Parathyroid adenoma (tissue), 2 donors: ENCODE results near the gene FAM83E.

Source experiments
- H2AFZ ChIP-seq: fragments of 300-600 bp; sonication (generic); one replicate; pipeline ENCODE4 v1.7.0; 2017; ENCODE audit warnings: antibody characterized with exemption, mild to moderate bottlenecking
- H3K27ac ChIP-seq: fragments of 300-600 bp; sonication (generic); one replicate; pipeline ENCODE4 v1.7.0; 2017
- H3K27me3 ChIP-seq: fragments of 300-600 bp; sonication (generic); one replicate; pipeline ENCODE4 v1.7.0; 2017; ENCODE audit warnings: low read length; ENCODE audit not compliant: control insufficient read depth, insufficient read depth
- H3K36me3 ChIP-seq: fragments of 300-600 bp; sonication (generic); one replicate; pipeline ENCODE4 v1.7.0; 2017; ENCODE audit warnings: low read length; ENCODE audit not compliant: control insufficient read depth, insufficient read depth
- H3K4me1 ChIP-seq: fragments of 300-600 bp; sonication (generic); one replicate; pipeline ENCODE4 v1.7.0; 2017; ENCODE audit warnings: control low read depth
- H3K4me2 ChIP-seq: fragments of 300-600 bp; sonication (generic); one replicate; pipeline ENCODE4 v1.7.0; 2017; ENCODE audit warnings: low read length
- H3K4me3 ChIP-seq: fragments of 300-600 bp; sonication (generic); one replicate; pipeline ENCODE4 v1.7.0; 2017; ENCODE audit warnings: low read depth, low read length
- H3K79me2 ChIP-seq: fragments of 300-600 bp; sonication (generic); one replicate; pipeline ENCODE4 v1.7.0; 2017; ENCODE audit warnings: control low read depth
- H3K9ac ChIP-seq: fragments of 300-600 bp; sonication (generic); one replicate; pipeline ENCODE4 v1.7.0; 2017; ENCODE audit warnings: mild to moderate bottlenecking
- H3K9me3 ChIP-seq: fragments of 300-600 bp; sonication (generic); one replicate; pipeline ENCODE4 v1.7.0; 2017; ENCODE audit warnings: low read length; ENCODE audit not compliant: control insufficient read depth
- TF ChIP-seq, protein P1 (sequence below): fragments of 300-600 bp; sonication (generic); IDR thresholded peaks from one replicate; pipeline ENCODE4 v1.7.0; 2017; ENCODE audit warnings: antibody characterized with exemption, mild to moderate bottlenecking
- donor health status: primary hyperparathyroidism.

The FAM83E gene

DNA sequence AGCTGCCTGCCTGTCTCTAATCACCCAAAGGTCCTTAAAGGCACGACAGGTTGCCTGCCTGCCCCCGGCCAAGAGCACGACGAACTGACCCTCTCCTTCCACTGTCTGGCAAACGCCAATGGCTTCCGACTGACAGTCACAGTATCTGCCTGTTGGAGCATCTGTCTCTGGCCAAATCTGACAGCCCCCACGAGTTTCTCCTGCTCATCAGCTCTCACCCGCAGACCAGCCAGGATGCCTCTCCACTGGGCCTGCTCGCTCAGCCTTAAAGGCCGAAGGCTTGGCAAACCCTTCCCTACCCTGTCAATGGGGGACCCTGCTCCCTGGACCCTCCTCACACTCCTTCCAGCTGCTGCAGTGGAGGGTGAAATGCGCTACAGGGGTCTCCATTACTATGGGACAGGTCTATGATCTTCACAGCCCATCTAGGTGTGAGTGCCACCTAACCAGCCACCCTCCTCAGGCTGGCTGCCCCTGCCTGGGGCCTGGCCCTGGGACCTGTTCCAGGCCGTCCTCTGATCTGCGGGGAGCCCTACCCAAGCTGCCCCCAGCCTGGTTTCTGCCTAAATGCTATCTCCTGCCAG, 932 bp downstream of the FAM83E start:
- no peak overlapping the region for H3K4me3 ChIP-seq
- no peak overlapping the region for H3K27ac ChIP-seq
- no peaks in the 10 kb centered on the region for H3K36me3 ChIP-seq
- H3K9ac ChIP-seq: no peak overlapping the region
- H3K79me2 ChIP-seq: peaks cover 4% of the 10 kb centered on the region
- H3K4me1 ChIP-seq: peaks cover 16% of the 10 kb centered on the region
- no peak overlapping the region for H2AFZ ChIP-seq
- H3K27me3 ChIP-seq: no peaks in the 10 kb centered on the region
- H3K9me3 ChIP-seq: no peaks in the 10 kb centered on the region
- TF ChIP-seq, protein P1, sequence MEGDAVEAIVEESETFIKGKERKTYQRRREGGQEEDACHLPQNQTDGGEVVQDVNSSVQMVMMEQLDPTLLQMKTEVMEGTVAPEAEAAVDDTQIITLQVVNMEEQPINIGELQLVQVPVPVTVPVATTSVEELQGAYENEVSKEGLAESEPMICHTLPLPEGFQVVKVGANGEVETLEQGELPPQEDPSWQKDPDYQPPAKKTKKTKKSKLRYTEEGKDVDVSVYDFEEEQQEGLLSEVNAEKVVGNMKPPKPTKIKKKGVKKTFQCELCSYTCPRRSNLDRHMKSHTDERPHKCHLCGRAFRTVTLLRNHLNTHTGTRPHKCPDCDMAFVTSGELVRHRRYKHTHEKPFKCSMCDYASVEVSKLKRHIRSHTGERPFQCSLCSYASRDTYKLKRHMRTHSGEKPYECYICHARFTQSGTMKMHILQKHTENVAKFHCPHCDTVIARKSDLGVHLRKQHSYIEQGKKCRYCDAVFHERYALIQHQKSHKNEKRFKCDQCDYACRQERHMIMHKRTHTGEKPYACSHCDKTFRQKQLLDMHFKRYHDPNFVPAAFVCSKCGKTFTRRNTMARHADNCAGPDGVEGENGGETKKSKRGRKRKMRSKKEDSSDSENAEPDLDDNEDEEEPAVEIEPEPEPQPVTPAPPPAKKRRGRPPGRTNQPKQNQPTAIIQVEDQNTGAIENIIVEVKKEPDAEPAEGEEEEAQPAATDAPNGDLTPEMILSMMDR: no peak
- no peak overlapping the region for H3K4me2 ChIP-seq

DNA sequence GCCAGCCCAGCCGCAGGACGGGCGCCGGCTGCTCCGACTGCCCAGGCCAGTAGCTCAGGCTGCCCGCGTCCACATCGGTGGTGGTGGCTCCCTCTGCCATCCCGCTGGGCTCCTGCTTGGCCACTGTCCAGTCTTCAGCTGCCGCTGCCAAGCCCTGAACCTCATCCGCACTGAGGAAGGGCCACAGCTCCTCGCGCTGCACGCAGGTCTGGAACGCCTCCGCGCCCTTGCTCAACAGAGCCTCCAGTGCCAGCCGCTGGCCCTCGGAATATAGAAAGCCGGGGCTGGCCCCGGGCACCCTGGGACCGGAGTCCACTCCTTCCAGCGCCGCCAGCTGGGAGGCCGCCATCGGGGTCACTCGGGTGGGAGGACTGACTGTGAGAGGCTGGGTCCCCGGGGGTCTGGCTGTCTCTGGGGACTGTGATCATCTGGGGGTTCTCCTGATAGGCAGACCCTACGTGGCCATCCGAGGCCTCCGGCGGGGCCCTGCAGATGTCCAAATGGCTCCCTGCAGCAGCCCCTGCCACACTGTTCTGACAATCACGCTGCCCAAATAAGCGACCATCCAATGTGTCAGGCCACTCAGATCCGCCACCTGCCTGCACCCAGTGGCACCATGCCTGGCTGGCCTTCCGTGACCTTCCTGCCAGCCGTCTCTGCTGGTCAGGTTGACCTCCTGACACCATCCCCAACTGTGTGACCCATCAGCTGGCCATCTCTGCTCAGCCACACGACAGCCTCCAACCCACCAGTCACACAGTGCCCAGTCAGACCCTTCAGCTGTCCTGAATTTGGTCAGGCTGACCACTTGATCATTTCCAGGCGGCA, 1.6 kb downstream of the FAM83E start:
- H2AFZ ChIP-seq: no peak overlapping the region
- no peak overlapping the region for H3K9ac ChIP-seq
- H3K4me1 ChIP-seq: peaks cover 16% of the 10 kb centered on the region
- no peak overlapping the region for H3K4me3 ChIP-seq
- H3K27ac ChIP-seq: no peak overlapping the region
- no peaks in the 10 kb centered on the region for H3K9me3 ChIP-seq
- TF ChIP-seq, protein P1: no peak
- no peaks in the 10 kb centered on the region for H3K27me3 ChIP-seq
- H3K4me2 ChIP-seq: no peak overlapping the region
- no peaks in the 10 kb centered on the region for H3K36me3 ChIP-seq
- H3K79me2 ChIP-seq: no peaks in the 10 kb centered on the region

DNA sequence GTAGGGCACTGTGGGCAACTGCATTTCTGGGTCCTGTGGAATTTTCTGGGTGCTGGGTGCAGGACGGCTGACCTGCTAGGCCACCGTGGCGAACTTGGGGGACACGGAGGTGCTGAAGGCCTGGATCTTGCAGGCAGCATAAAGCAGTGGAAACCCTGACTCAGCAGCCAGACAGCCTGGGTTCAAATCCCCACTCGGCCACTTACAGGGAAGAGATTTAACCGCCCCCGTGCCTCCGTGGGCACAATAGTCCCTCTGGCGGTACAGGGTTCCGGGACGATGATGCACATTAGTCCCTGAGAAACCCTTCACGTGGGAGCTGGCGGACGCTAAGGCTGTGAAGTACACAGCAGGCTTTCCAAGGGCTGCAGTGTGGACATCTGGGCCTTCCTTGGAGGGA, 3.0 kb downstream of the FAM83E start:
- TF ChIP-seq, protein P1: no peak
- H2AFZ ChIP-seq: no peak overlapping the region
- H3K4me3 ChIP-seq: no peak overlapping the region
- H3K27ac ChIP-seq: no peak overlapping the region
- H3K9ac ChIP-seq: no peak overlapping the region
- no peak overlapping the region for H3K4me2 ChIP-seq
- H3K27me3 ChIP-seq: no peaks in the 10 kb centered on the region
- H3K79me2 ChIP-seq: no peaks in the 10 kb centered on the region
- peaks cover 4% of the 10 kb centered on the region for H3K4me1 ChIP-seq
- no peaks in the 10 kb centered on the region for H3K36me3 ChIP-seq
- H3K9me3 ChIP-seq: no peaks in the 10 kb centered on the region

DNA sequence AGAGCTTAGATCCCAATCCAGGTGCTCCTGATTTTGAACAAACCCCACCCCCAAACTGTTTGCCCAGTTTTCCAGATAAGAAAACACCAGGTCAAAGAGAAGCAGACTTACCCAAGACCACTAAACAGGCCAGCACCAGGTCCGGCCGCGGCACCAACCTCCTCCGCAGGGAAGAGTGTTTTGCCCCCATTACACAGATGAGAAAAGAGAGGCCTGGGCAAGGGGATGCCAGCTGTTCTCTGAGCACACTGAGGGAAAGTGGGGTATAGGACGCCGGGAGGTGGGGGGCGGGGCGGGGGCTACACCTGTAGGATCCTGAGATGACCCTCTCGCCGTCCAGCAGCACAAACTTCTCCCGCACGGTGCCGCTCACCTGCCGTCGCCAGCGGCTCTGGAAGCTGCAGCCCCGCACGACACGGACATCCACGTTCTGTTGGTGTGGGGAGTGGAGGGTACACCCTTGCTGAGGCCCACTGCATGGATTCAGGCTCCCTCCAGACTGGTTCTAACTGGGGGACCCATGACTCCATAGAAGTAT, 5.2 kb downstream of the FAM83E start:
- H3K36me3 ChIP-seq: no peaks in the 10 kb centered on the region

More for the DNA sequence above, 5.2 kb downstream of the FAM83E start:
- H3K4me1 ChIP-seq: no peaks in the 10 kb centered on the region
- no peaks in the 10 kb centered on the region for H3K9me3 ChIP-seq
- TF ChIP-seq, protein P1: no peak
- no peaks in the 10 kb centered on the region for H3K27me3 ChIP-seq
- no peak overlapping the region for H3K9ac ChIP-seq
- no peak overlapping the region for H3K4me2 ChIP-seq
- no peaks in the 10 kb centered on the region for H3K79me2 ChIP-seq
- no peak overlapping the region for H2AFZ ChIP-seq
- H3K27ac ChIP-seq: no peak overlapping the region
- no peak overlapping the region for H3K4me3 ChIP-seq
